Kidney epithelial cell (primary cell): ENCODE results near the gene HAUS6. TPM values are rescaled to one million over a fixed set of nuclear protein-coding genes. Genes with fewer than 3 reads are reported as not detected.
A peak's percentile ranks its signal among the peaks of the same experiment; 100 is the strongest.

Experiments used
- DNase-seq: peaks from one replicate; pipeline ENCODE4 v3.0.0-alpha.2; 2010; ENCODE audit warnings: low read depth
- H3K27me3 ChIP-seq: 2 replicates; pipeline ENCODE4 v1.6.0; 2011; ENCODE audit warnings: low read length; ENCODE audit not compliant: control insufficient read depth, insufficient read depth
- H3K36me3 ChIP-seq: 2 replicates; pipeline ENCODE4 v1.5.1; 2011; ENCODE audit warnings: low read length; ENCODE audit not compliant: control insufficient read depth, insufficient read depth
- H3K4me3 ChIP-seq: 2 replicates; pipeline ENCODE4 v1.5.1; 2011; ENCODE audit warnings: low read depth, mild to moderate bottlenecking, control low read depth, low read length
- CTCF ChIP-seq: IDR thresholded peaks from 2 replicates; pipeline ENCODE4 v1.5.1; 2011; ENCODE audit warnings: mild to moderate bottlenecking, moderate library complexity, low read length, control low read depth, inconsistent platforms; ENCODE audit not compliant: insufficient read depth, poor library complexity, severe bottlenecking
- total RNA-seq: library from RNA; depleted of rRNA; stranded (reverse); fragments of >200 nt; gene quantifications from 2 replicates; pipeline ENCODE4 v1.2.3, GENCODE V29; 2015

Gene HAUS6
- total RNA-seq, 1 donor from 2014 or later: 18.0 TPM

GRCh38 chr9:19087106-19088000, 15.4 kb downstream of the HAUS6 start:
- peak; percentile 80 for DNase-seq
- H3K27me3 ChIP-seq: no peaks in the 10 kb centered on the region
- TF ChIP-seq CTCF: no peak
- no peaks in the 10 kb centered on the region for H3K36me3 ChIP-seq
- no peak overlapping the region for H3K4me3 ChIP-seq

- Histone ChIP-seq H3K36me3 (no peaks in the 10 kb centered on the region), H3K4me3 (no peak overlapping the region), H3K27me3 (no peaks in the 10 kb centered on the region)
- DNase-seq: no peak
- TF ChIP-seq CTCF: peak; percentile 29
These were observed 17.4 kb downstream of the HAUS6 start for GRCh38 chr9:19085295-19085694.

GRCh38 chr9:19074836-19075235, 27.9 kb downstream of the HAUS6 start:
- TF ChIP-seq CTCF: no peak
- Histone ChIP-seq H3K36me3 (no peaks in the 10 kb centered on the region), H3K27me3 (no peaks in the 10 kb centered on the region), H3K4me3 (no peak overlapping the region)
- no peak for DNase-seq

GRCh38 chr9:19074229-19074628, 28.5 kb downstream of the HAUS6 start:
- Histone ChIP-seq H3K4me3 (no peak overlapping the region), H3K36me3 (no peaks in the 10 kb centered on the region), H3K27me3 (no peaks in the 10 kb centered on the region)
- DNase-seq: no peak
- TF ChIP-seq CTCF: no peak

GRCh38 chr9:19057033-19057432, 45.7 kb downstream of the HAUS6 start:
- TF ChIP-seq CTCF: no peak
- no peaks in the 10 kb centered on the region for H3K27me3 ChIP-seq
- peaks cover 1% of the 10 kb centered on the region for H3K36me3 ChIP-seq
- DNase-seq: no peak
- H3K4me3 ChIP-seq: no peak overlapping the region
